GM15510 (cell line): ENCODE data around the gene AFDN.

Experiments used
- POLR2A ChIP-seq: IDR thresholded peaks from 3 replicates; pipeline ENCODE4 v1.6.1; 2011; ENCODE audit warnings: borderline replicate concordance; ENCODE audit not compliant: insufficient read length; ENCODE audit errors: extremely low read depth

AFDN gene

GRCh38 chr6:168014428-168014827 is 187.7 kb downstream of the AFDN start:
- no peak for TF ChIP-seq POLR2A

- no peak for TF ChIP-seq POLR2A
Observed at GRCh38 chr6:168015009-168015408, 188.3 kb downstream of the AFDN start.

GRCh38 chr6:168015482-168016175 is 188.9 kb downstream of the AFDN start:
- no peak for TF ChIP-seq POLR2A

GRCh38 chr6:168016176-168016620 is 189.5 kb downstream of the AFDN start:
- TF ChIP-seq POLR2A, result no peak

- no peak for TF ChIP-seq POLR2A
Observed at GRCh38 chr6:168016721-168017525, 190.2 kb downstream of the AFDN start.

GRCh38 chr6:168017629-168018028 is 190.9 kb downstream of the AFDN start:
- no peak for TF ChIP-seq POLR2A

GRCh38 chr6:168018664-168019063 is 192.0 kb downstream of the AFDN start:
- no peak for TF ChIP-seq POLR2A

- no peak for TF ChIP-seq POLR2A
Observed at GRCh38 chr6:168020242-168020641, 193.5 kb downstream of the AFDN start.

- TF ChIP-seq POLR2A, result no peak
Observed at GRCh38 chr6:168021581-168021980, 194.9 kb downstream of the AFDN start.
